Right ventricle myocardium inferior (tissue), 1 donor: ENCODE results near the gene STARD7. TPM values are rescaled to one million over a fixed set of nuclear protein-coding genes. Genes with fewer than 3 reads are reported as not detected.
"Not testable (repeated sequence)": the region's sequence is repeated elsewhere in the genome, so short reads cannot be mapped to it uniquely, and the experiment has no call there.

Source experiments
- ATAC-seq: fragments of 200-7000 bp; cut with Tn5 transposase; one replicate; pipeline ENCODE4 v1.9.1; 2020; ENCODE audit warnings: mild to moderate bottlenecking, moderate library complexity
- DNase-seq: peaks from one replicate; pipeline ENCODE4 v3.0.0; 2021; ENCODE audit errors: missing footprints
- intact Hi-C: fragments of 100-400 bp; cut with DNase I; formaldehyde crosslinking; loops from one replicate; pipeline ENCODE4 v1.11.0; 2022
- total RNA-seq: library from RNA; stranded (reverse); fragmentation: NEBNext Ultra II Directional; extraction: Animal tissue kit (Norgen Biotek cat#: 25700); gene quantifications from one replicate; pipeline ENCODE4 v1.2.1, GENCODE V29; 2021
- donor health status: DM: no; HTN: yes; CAD: no; lungs with severe emphysema.

The STARD7 gene
- total RNA-seq, 1 donor from 2014 or later, result 194 TPM

GRCh38 chr2:96239745-96240264, 31.2 kb upstream of the STARD7 start:
- intact Hi-C loops, result no loop called here
- DNase-seq, result no peak
- peak; percentile 37 for ATAC-seq

GRCh38 chr2:96239091-96239490, 30.5 kb upstream of the STARD7 start:
- ATAC-seq, result no peak
- DNase-seq, result no peak
- intact Hi-C loops, result no loop called here

- DNase-seq, result no peak
- intact Hi-C loops, result no loop called here
- ATAC-seq, result no peak
Observed at GRCh38 chr2:96238266-96238665, 29.6 kb upstream of the STARD7 start.

DNA sequence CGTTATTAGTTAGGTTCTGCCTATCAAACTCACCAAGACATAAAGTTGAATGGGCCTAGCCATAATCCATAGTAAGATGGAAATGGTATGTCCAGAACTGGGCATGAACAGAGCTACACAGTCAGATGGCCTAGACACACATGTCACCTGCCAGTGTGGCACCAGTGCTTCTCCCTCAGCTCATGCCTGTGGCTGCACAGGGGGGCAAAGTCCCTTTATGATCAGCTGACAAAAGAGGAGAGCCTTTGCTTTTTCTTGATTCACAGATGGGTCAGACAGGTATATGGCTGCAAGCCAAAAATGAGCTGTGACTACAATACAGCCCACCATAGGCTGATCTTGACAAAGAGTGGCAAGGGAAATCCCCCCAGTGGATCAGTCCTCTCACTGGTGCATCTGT, 28.3 kb upstream of the STARD7 start:
- ATAC-seq (no peak), DNase-seq (no peak)
- intact Hi-C loops, result no loop called here

- ATAC-seq (no peak), DNase-seq (no peak)
- intact Hi-C loops, result no loop called here
Observed at GRCh38 chr2:96233880-96234316, 25.3 kb upstream of the STARD7 start.

- DNase-seq (no peak), ATAC-seq (no peak)
- intact Hi-C loops, result no loop called here
Observed at GRCh38 chr2:96233436-96233835, 24.8 kb upstream of the STARD7 start.

GRCh38 chr2:96231316-96231715, 22.7 kb upstream of the STARD7 start:
- no peak for DNase-seq
- intact Hi-C loops, result no loop called here
- ATAC-seq, result no peak

DNA sequence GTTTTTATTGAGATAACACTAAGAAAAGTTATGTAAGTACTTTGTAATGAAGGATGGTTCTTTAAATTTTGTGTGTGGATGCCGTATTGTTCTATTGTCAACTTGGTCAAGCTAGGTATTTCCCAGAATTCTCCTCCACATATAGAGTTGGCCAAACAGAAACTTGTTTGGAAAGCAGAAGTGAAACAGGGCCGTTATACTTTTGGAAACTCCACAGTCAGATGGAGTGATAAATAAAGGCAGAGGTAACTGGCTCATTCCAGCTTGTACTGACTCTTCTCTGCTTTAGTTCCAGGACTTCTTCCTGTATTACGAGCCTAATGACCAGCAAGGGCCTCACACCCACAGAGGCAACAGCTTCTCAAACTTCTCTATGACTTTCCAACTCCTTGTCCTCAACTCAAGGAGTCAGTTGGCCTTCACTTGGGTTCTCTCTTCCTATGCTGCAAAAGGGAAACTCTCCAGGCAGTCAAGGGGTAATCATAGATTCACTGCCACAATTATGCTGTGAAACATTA, 16.4 kb upstream of the STARD7 start:
- DNase-seq (no peak), ATAC-seq (peak; percentile 10)
- intact Hi-C loops, result no loop called here

GRCh38 chr2:96221106-96221505, 12.5 kb upstream of the STARD7 start:
- DNase-seq, ATAC-seq, intact Hi-C loops: not testable (repeated sequence)

DNA sequence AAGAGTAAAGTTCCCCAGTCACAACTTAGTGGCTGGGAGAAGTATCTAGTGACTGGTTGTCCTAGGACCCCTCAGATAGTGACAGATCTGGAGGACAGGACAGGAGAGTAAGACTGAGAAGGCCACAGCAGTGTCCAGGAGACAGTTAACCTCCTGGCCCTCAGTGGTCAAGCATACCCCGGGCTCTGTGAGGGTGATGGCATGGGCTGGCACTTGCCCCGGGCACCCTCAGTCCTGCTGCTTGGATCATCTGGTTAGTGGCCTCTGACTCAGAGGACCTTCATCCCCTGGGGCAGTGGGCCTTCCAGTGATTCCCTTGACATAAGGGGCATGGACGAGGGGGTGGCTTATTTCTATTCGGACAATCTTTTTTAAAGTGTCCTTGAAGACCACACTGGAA, 11.3 kb upstream of the STARD7 start:
- not testable (repeated sequence) for ATAC-seq

GRCh38 chr2:96218508-96219131, 10.0 kb upstream of the STARD7 start:
- intact Hi-C loops, result no loop called here
- ATAC-seq (no peak), DNase-seq (no peak)

More for the DNA sequence above, 11.3 kb upstream of the STARD7 start:
- DNase-seq, intact Hi-C loops: not testable (repeated sequence)

- DNase-seq, result no peak
- intact Hi-C loops, result no loop called here
- no peak for ATAC-seq
Observed at GRCh38 chr2:96214554-96214953, 5.9 kb upstream of the STARD7 start.

DNA sequence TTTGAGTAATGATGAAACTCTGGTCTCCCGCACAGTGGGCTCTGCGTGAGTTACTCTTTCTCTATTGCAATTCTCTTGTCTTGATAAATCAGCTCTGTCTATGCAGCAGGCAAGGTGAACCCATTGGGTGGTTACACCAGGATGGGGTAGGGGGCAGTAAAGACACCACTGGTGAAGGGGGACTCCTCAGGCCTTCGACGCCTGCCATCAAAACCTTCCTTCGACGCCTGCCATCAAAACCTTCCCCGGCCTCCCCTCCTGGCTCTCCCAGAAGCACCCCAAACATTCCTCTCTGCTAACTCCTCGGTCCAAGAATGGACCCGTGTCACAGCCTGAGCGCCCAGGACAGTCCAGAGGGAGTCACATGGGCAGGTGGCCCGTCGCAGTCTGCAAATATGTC, 4.8 kb upstream of the STARD7 start:
- intact Hi-C loops, result no loop called here
- ATAC-seq (no peak), DNase-seq (no peak)

- DNase-seq (no peak), ATAC-seq (no peak)
- intact Hi-C loops, result no loop called here
Observed at GRCh38 chr2:96212339-96212738, 3.7 kb upstream of the STARD7 start.

GRCh38 chr2:96209729-96210085, 1.1 kb upstream of the STARD7 start:
- intact Hi-C loops, result loop anchor here (2.0 kb wide), 1 partner anchor 51 kb away; no protein-coding TSS in a partner anchor
- ATAC-seq (no peak), DNase-seq (no peak)

DNA sequence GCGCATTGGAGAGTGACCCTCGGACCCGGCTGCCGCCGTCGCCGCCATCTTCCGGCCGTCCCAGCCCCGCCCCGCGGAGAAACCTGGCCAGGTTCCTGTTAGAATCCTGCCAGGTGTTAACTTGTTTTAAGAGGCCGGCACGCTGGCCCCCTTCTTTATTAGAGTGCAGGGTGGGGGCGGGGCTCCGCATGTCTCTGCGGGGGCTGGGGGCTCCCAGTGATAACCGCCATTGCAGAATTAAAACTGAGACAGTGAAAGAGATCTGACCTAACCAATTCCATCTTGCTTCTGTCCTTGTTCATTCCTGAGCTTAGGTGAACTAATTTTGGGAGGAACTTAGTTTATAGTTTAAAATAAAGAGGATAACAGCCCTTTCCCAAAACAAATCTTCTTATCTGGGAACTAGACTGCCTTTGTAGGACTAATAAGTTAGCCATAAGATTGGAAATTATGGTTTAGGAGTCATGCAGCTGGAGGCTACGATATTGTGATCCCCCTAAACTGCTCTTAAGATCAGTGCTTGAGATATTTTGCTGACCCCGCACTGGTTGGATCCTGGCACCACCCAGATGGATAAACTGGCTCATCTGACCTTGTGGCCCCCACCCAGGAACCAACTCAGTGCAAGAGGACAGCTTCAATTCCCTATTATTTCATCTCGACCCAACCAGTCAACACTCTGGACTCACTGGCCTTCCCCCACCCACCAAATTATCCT, 543 bp upstream of the STARD7 start:
- ATAC-seq (no peak), DNase-seq (no peak)
- intact Hi-C loops, result loop anchor here (2.0 kb wide), 1 partner anchor 52 kb away; no protein-coding TSS in a partner anchor

GRCh38 chr2:96207774-96208142, 869 bp downstream of the STARD7 start:
- ATAC-seq (no peak), DNase-seq (no peak)
- intact Hi-C loops, result loop anchor here (2.0 kb wide), 2 partner anchors 21 to 53 kb away; no protein-coding TSS in a partner anchor

DNA sequence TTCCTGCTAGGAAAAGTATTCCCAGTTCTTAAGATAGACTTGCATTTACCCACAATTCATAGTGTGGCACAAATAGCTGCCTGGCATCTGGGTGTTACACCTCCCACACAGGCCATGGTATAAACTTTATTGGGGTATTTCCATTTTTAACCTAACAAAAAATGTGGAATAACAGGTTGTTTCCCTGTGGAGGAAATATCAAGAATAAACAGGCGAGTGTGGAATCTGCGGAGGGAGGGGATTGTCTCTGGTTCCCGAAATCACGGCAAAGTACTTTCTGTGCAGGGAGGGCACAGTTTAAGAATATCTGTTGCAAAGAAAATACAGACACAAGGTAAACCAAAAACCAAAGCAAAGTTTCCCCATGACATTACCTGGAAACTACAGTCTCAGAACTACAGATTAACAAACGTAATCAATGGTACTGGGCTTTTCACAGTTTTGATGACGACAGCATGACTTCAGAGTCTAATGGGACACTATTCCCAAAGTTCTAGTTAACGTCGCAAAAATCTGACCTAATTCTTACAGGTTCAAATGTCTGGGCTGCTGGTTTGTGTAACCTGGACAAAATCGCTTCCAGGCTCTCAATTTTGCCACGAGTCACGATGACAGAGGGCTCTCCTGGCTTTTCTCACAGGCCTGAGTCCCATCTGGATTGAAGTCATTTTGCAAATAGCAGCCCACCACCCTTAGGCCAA, 1.4 kb downstream of the STARD7 start:
- no peak for DNase-seq
- intact Hi-C loops, result loop anchor here (2.0 kb wide), 1 partner anchor 20 kb away; no protein-coding TSS in a partner anchor
- ATAC-seq, result no peak

DNA sequence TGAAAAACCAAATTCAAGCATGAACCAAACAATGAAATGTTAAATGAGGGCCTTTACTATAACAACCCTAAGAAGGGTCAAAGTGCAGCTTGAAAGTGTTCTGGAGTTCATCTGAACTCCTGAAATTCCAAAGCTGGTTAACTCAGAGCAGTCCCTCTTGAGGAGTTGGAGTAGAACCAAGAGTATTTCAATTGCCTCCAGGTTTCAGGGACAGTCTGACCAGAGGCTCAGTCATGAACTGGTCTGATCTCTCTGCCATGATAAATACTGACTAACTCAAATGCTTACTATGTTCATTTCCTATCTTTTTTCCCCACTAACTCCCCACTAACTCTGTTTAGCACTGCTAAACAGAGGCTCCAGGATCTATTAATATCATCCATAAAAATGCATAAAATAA, 2.7 kb downstream of the STARD7 start:
- intact Hi-C loops, result loop anchor here (2.0 kb wide), 1 partner anchor 19 kb away; no protein-coding TSS in a partner anchor
- ATAC-seq (no peak), DNase-seq (no peak)
